GM23338 (cell line): Measurements from ENCODE around the gene TIMP4. TPM values are rescaled to one million over a fixed set of nuclear protein-coding genes. Genes with fewer than 3 reads are reported as not detected.

Source experiments
- ATAC-seq: fragments of 200-7000 bp; cut with Tn5 transposase; 3 replicates; pipeline ENCODE4 v1.9.1; 2020
- DNase-seq: peaks from one replicate; pipeline ENCODE4 v3.0.0-alpha.2; 2015; ENCODE audit warnings: low spot score
- H2AFZ ChIP-seq: fragments of 200-600 bp; sonication (generic); 2 replicates; pipeline ENCODE4 v1.8.0; 2016; ENCODE audit warnings: antibody characterized with exemption, mild to moderate bottlenecking, moderate library complexity
- H3F3A ChIP-seq: fragments of 200-600 bp; sonication (generic); replicated peaks from 2 replicates; pipeline ENCODE4 v1.8.0; 2017; ENCODE audit warnings: antibody characterized with exemption, mixed run types, low read depth
- H3K27ac ChIP-seq: fragments of 200-600 bp; sonication (generic); 2 replicates; pipeline ENCODE4 v1.6.1; 2016; ENCODE audit warnings: low read depth
- H3K27me3 ChIP-seq: fragments of 200-600 bp; sonication (generic); 2 replicates; pipeline ENCODE4 v1.8.0; 2016; ENCODE audit warnings: mild to moderate bottlenecking, mixed run types, moderate library complexity; ENCODE audit not compliant: insufficient read depth
- H3K36me3 ChIP-seq: fragments of 200-600 bp; sonication (generic); 2 replicates; pipeline ENCODE4 v1.8.0; 2016; ENCODE audit warnings: mild to moderate bottlenecking; ENCODE audit not compliant: insufficient read depth
- H3K4me1 ChIP-seq: fragments of 200-600 bp; sonication (generic); 2 replicates; pipeline ENCODE4 v1.8.0; 2016; ENCODE audit warnings: mild to moderate bottlenecking, moderate library complexity; ENCODE audit not compliant: insufficient read depth
- H3K4me2 ChIP-seq: fragments of 200-600 bp; sonication (generic); 2 replicates; pipeline ENCODE4 v1.7.1; 2017; ENCODE audit warnings: mixed run types
- H3K4me3 ChIP-seq: fragments of 200-600 bp; sonication (generic); 2 replicates; pipeline ENCODE4 v1.6.1; 2016; ENCODE audit warnings: mixed run types
- H3K79me2 ChIP-seq: fragments of 200-600 bp; sonication (generic); replicated peaks from 2 replicates; pipeline ENCODE4 v1.8.0; 2017; ENCODE audit warnings: mild to moderate bottlenecking; ENCODE audit not compliant: insufficient read depth
- H3K9me2 ChIP-seq: fragments of 200-600 bp; sonication (generic); 2 replicates; pipeline ENCODE4 v1.8.0; 2017; ENCODE audit not compliant: insufficient read depth
- H4K20me1 ChIP-seq: fragments of 200-600 bp; sonication (generic); replicated peaks from 2 replicates; pipeline ENCODE4 v1.8.0; 2017; ENCODE audit warnings: mild to moderate bottlenecking; ENCODE audit not compliant: insufficient read depth
- H3K27ac Mint-ChIP-seq: 2 replicates; pipeline ENCODE4 v1.8.0; 2020; ENCODE audit warnings: inconsistent platforms, mild to moderate bottlenecking, moderate library complexity, mixed read lengths
- H3K27me3 Mint-ChIP-seq: 3 replicates; pipeline ENCODE4 v1.8.0; 2022; ENCODE audit warnings: low read depth, mild to moderate bottlenecking, moderate library complexity, mixed read lengths, inconsistent platforms; ENCODE audit not compliant: insufficient read depth, poor library complexity
- H3K36me3 Mint-ChIP-seq: 3 replicates; pipeline ENCODE4 v1.8.0; 2021; ENCODE audit warnings: low read depth, mild to moderate bottlenecking, inconsistent platforms, moderate library complexity, mixed read lengths
- H3K4me1 Mint-ChIP-seq: 3 replicates; pipeline ENCODE4 v1.8.0; 2020; ENCODE audit warnings: mild to moderate bottlenecking, inconsistent platforms, mixed read lengths
- H3K4me3 Mint-ChIP-seq: 3 replicates; pipeline ENCODE4 v1.8.0; 2021; ENCODE audit warnings: moderate library complexity, mild to moderate bottlenecking, inconsistent platforms, mixed read lengths
- H3K9me3 Mint-ChIP-seq: 3 replicates; pipeline ENCODE4 v1.8.0; 2020; ENCODE audit warnings: moderate library complexity, mild to moderate bottlenecking, inconsistent platforms, mixed read lengths
- CREB1 ChIP-seq: fragments of 250-450 bp; sonication (Bioruptor Pico); IDR thresholded peaks from 2 replicates; pipeline ENCODE4 v1.5.0; 2020; ENCODE audit warnings: low read depth, mild to moderate bottlenecking, moderate library complexity
- EZH2phosphoT487 ChIP-seq: fragments of 200-600 bp; sonication (generic); IDR thresholded peaks from one replicate; pipeline ENCODE4 v1.8.1; 2018; ENCODE audit warnings: antibody characterized with exemption; ENCODE audit not compliant: unreplicated experiment
- JUNB ChIP-seq: IDR thresholded peaks from one replicate; pipeline ENCODE4 v1.6.1; 2016; ENCODE audit warnings: antibody characterized with exemption; ENCODE audit not compliant: unreplicated experiment
- NANOG ChIP-seq: IDR thresholded peaks from 2 replicates; pipeline ENCODE4 v1.6.1; 2016; ENCODE audit warnings: antibody characterized with exemption, borderline replicate concordance
- POLR2AphosphoS5 ChIP-seq: IDR thresholded peaks from 2 replicates; pipeline ENCODE4 v1.6.1; 2016; ENCODE audit warnings: antibody characterized with exemption, low read depth
- STAT1 ChIP-seq: IDR thresholded peaks from one replicate; pipeline ENCODE4 v1.6.1; 2016; ENCODE audit warnings: antibody characterized with exemption; ENCODE audit not compliant: unreplicated experiment
- ZNF114 ChIP-seq: fragments of 250-450 bp; sonication (Bioruptor Pico); IDR thresholded peaks from 2 replicates; pipeline ENCODE4 v1.5.0; 2020; ENCODE audit warnings: mild to moderate bottlenecking, moderate library complexity
- ZNF331 ChIP-seq: fragments of 250-450 bp; sonication (Bioruptor Pico); IDR thresholded peaks from 2 replicates; pipeline ENCODE4 v1.5.0; 2020; ENCODE audit warnings: low read depth, mild to moderate bottlenecking, moderate library complexity
- ZNF462 ChIP-seq: fragments of 250-450 bp; sonication (Bioruptor Pico); IDR thresholded peaks from 2 replicates; pipeline ENCODE4 v1.5.0; 2020; ENCODE audit warnings: mild to moderate bottlenecking, moderate library complexity
- polyA plus RNA-seq: library from polyadenylated mRNA; unstranded; fragments of >200 nt; fragmentation: Nextera tagmentation; extraction: Ambion mirVana; gene quantifications from 2 replicates; pipeline ENCODE4 v1.2.1, GENCODE V29; 2016
- total RNA-seq: library from RNA; depleted of rRNA; stranded (reverse); fragments of >200 nt; shearing (Covaris generic); gene quantifications from 2 replicates; pipeline ENCODE4 v1.2.3, GENCODE V29; 2014
- TF ChIP-seq, protein P1 (sequence below), 2 experiments: fragments of 200-600 bp in 1 of 2; sonication (generic) in 1 of 2; conservative IDR thresholded peaks; 2 replicates each; pipeline versions ENCODE4 v1.5.1 to v1.6.1; 2016 to 2017; ENCODE audit warnings: antibody characterized with exemption in 2 of 2, low read depth in 2 of 2, mild to moderate bottlenecking in 2 of 2, moderate library complexity in 1 of 2

TIMP4 gene
- total and polyA plus RNA-seq, 2 experiments from 2014 or later: 6.7 to 11.1 TPM

DNA sequence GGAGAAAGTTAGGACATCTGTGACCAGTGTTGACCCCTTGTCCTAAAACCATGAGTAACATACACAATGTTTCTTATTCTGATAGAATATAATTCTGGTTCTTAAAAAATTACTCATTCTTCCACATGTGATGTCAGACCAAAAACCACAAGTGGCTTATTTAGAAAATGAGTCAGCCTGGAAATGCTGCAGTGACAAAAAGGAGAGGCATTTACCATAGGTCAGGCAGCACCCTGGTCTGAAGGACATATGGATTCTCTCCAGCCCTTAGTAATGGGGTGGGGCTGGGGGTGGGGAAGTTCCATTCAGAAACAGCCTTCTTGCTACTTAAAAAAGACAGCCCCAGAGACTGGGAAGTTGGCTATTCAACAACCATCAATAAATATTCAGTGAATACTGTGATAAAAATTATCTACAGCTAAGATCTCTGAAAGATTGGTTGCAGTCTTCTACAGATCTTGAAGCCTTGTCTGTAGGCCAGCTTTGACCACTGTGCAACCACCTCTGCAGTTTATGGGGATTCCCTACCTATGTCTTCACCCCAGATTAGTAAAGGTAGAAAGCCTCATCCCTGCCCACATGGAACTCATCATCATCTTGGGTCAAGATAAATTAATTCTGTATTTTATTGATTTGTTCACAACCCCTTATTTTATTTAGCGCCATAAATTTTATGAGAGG is 34.9 kb upstream of the TIMP4 start:
- Mint-ChIP-seq H3K27ac (no peak overlapping the region; the same call in 1 of the 2 replicates), H3K4me3 (no peak overlapping the region), H3K9me3 (no peaks in the 10 kb centered on the region), H3K27me3 (no peaks in the 10 kb centered on the region), H3K4me1 (peaks cover 19% of the 10 kb centered on the region), H3K36me3 (0 out of 3 replicates have a peak, but pooled peaks cover 3% of the 10 kb centered on the region)
- Histone ChIP-seq H3K9me2 (no peaks in the 10 kb centered on the region), H3K4me2 (no peak overlapping the region), H3K36me3 (no peaks in the 10 kb centered on the region), H2AFZ (no peak overlapping the region), H3K27me3 (no peaks in the 10 kb centered on the region), H3K27ac (no peak overlapping the region), H4K20me1 (no peaks in the 10 kb centered on the region), H3K4me1 (no peaks in the 10 kb centered on the region), H3K79me2 (no peaks in the 10 kb centered on the region), H3K4me3 (no peak overlapping the region), H3F3A (no peaks in the 10 kb centered on the region)
- ATAC-seq (no peak), DNase-seq (no peak)
- TF ChIP-seq ZNF114 (CRISPR knock-in tag): no peak
- no peak for TF ChIP-seq ZNF331 (CRISPR knock-in tag)

DNA sequence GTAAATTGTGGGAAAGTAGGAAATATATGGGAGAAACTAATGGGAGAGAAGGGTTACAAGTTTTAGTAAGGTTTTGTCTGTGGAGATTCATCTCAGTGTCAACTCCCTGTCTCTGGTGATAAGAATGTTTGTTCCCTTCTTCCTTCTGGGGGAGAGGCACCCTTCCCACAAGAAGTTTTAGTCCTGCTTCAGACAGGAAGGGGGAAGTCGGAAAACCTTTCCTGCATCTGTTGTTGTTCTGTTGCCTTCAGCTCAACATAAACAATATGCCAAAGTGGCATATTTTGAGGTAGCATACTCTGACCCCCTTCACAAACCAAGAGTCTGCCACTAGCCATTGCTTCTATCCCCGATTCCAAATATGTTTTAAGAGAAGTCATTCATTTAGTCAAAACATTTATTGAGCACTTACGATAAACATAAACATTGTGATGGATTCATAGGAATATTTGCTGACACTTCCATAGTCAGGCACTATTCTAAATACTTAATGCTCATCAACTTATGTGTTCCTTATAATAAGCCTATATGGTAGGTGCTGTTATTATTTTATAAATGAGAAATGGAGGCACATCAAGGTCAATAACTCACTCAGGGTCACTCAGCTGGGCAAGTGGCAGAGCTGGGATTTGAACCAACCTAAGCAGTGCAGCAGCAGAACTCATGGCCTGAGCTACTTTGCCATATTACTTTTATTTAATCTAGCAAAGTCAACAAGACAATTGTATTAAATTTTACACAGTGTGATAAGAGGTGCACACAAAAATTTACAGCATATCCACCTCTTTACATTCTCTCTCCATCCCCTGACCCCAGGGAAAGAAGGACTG is 34.2 kb upstream of the TIMP4 start:
- no peaks in the 10 kb centered on the region for H4K20me1 ChIP-seq
- H3K27ac ChIP-seq: no peak overlapping the region
- no peak overlapping the region for H3K4me3 ChIP-seq
- H3K36me3 Mint-ChIP-seq: 0 out of 3 replicates have a peak, but pooled peaks cover 3% of the 10 kb centered on the region
- H3K4me2 ChIP-seq: no peak overlapping the region
- no peaks in the 10 kb centered on the region for H3K4me1 ChIP-seq
- no peaks in the 10 kb centered on the region for H3K79me2 ChIP-seq
- H3K9me3 Mint-ChIP-seq: no peaks in the 10 kb centered on the region
- no peaks in the 10 kb centered on the region for H3K9me2 ChIP-seq
- H3K27me3 ChIP-seq: no peaks in the 10 kb centered on the region
- no peaks in the 10 kb centered on the region for H3K36me3 ChIP-seq
- H3K27ac Mint-ChIP-seq: no peak overlapping the region
- no peak overlapping the region for H2AFZ ChIP-seq
- no peaks in the 10 kb centered on the region for H3F3A ChIP-seq
- ATAC-seq (no peak), DNase-seq (no peak)
- peaks cover 19% of the 10 kb centered on the region for H3K4me1 Mint-ChIP-seq
- H3K27me3 Mint-ChIP-seq: no peaks in the 10 kb centered on the region
- no peak overlapping the region for H3K4me3 Mint-ChIP-seq
- TF ChIP-seq CREB1 (CRISPR knock-in tag) (no peak), NANOG (no peak), STAT1 (no peak), EZH2phosphoT487 (no peak), POLR2AphosphoS5 (no peak), ZNF331 (CRISPR knock-in tag) (no peak), ZNF114 (CRISPR knock-in tag) (no peak), JUNB (no peak), ZNF462 (CRISPR knock-in tag) (no peak)
- TF ChIP-seq, protein P1, sequence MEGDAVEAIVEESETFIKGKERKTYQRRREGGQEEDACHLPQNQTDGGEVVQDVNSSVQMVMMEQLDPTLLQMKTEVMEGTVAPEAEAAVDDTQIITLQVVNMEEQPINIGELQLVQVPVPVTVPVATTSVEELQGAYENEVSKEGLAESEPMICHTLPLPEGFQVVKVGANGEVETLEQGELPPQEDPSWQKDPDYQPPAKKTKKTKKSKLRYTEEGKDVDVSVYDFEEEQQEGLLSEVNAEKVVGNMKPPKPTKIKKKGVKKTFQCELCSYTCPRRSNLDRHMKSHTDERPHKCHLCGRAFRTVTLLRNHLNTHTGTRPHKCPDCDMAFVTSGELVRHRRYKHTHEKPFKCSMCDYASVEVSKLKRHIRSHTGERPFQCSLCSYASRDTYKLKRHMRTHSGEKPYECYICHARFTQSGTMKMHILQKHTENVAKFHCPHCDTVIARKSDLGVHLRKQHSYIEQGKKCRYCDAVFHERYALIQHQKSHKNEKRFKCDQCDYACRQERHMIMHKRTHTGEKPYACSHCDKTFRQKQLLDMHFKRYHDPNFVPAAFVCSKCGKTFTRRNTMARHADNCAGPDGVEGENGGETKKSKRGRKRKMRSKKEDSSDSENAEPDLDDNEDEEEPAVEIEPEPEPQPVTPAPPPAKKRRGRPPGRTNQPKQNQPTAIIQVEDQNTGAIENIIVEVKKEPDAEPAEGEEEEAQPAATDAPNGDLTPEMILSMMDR (conservative IDR thresholded peaks at IDR 0.05; ENCODE audit: low read depth in 2 of 2): no peak
